Panc1 (cell line): ENCODE data around the gene CDH23. TPM values are rescaled to one million over a fixed set of nuclear protein-coding genes. Genes with fewer than 3 reads are reported as not detected.

Source experiments
- ATAC-seq: fragments of 200-7000 bp; cut with Tn5 transposase; 2 replicates; pipeline ENCODE4 v1.9.1; 2020; ENCODE audit warnings: mild to moderate bottlenecking, moderate library complexity
- BruUV-seq: library from RNA; stranded (reverse); fragments of 400-500 nt; replicated peaks from 2 replicates; lab custom pipeline; 2021; lab: Mats Ljungman, UMichigan
- CTCF ChIA-PET: fragments of 300-600 bp; sonication (Branson Sonifier 250); formaldehyde crosslinking; loops from one replicate; lab custom pipeline; 2022; ENCODE audit warnings: antibody characterized with exemption; lab: Charles Lee
- POLR2A ChIA-PET: fragments of 300-600 bp; sonication (Branson Sonifier 250); formaldehyde crosslinking; loops from one replicate; lab custom pipeline; 2022; ENCODE audit warnings: antibody characterized with exemption; lab: Charles Lee
- DNase-seq: peaks from one replicate; pipeline ENCODE4 v3.0.0-alpha.2; 2010; ENCODE audit warnings: low read depth, low spot score
- H3K27ac ChIP-seq: 2 replicates; pipeline ENCODE4 v1.5.1; 2011; ENCODE audit warnings: mild to moderate bottlenecking, low read length, inconsistent platforms
- H3K27me3 ChIP-seq: fragments of 200-500 bp; sonication (Bioruptor generic); 2 replicates; pipeline ENCODE4 v1.6.0; 2014; ENCODE audit warnings: low read length, inconsistent platforms; ENCODE audit not compliant: control insufficient read depth, insufficient read depth
- H3K36me3 ChIP-seq: fragments of 200-500 bp; sonication (Bioruptor generic); 2 replicates; pipeline ENCODE4 v1.5.1; 2014; ENCODE audit warnings: inconsistent platforms, mild to moderate bottlenecking, low read length, moderate library complexity; ENCODE audit not compliant: control insufficient read depth, insufficient read depth
- H3K4me1 ChIP-seq: 2 replicates; pipeline ENCODE4 v1.5.1; 2011; ENCODE audit warnings: inconsistent platforms, mild to moderate bottlenecking, low read length, moderate library complexity; ENCODE audit not compliant: control insufficient read depth, insufficient read depth
- H3K4me3 ChIP-seq, 2 experiments: 2 replicates each; pipeline ENCODE4 v1.5.1; 2011 to 2012; ENCODE audit warnings: low read depth in 2 of 2, low read length in 2 of 2, mild to moderate bottlenecking in 2 of 2, inconsistent platforms in 1 of 2, moderate library complexity in 1 of 2
- H3K9me3 ChIP-seq: fragments of 200-500 bp; sonication (Bioruptor generic); 2 replicates; pipeline ENCODE4 v1.5.1; 2014; ENCODE audit warnings: low read depth, mild to moderate bottlenecking, inconsistent platforms, low read length, moderate library complexity; ENCODE audit not compliant: control insufficient read depth, insufficient read depth
- CTCF ChIP-seq: fragments of 450-650 bp; IDR thresholded peaks from 2 replicates; pipeline ENCODE4 v1.5.1; 2017; ENCODE audit warnings: mild to moderate bottlenecking
- POLR2AphosphoS5 ChIP-seq: IDR thresholded peaks from 2 replicates; pipeline ENCODE4 v1.6.1; 2012; ENCODE audit warnings: mild to moderate bottlenecking, low read depth, low read length, moderate library complexity
- REST ChIP-seq, 2 experiments: IDR thresholded peaks; 2 replicates each; pipeline ENCODE4 v1.6.1; 2011 to 2012; ENCODE audit warnings: low read depth in 2 of 2, control low read depth in 1 of 2, low read length in 1 of 2, mild to moderate bottlenecking in 1 of 2, moderate library complexity in 1 of 2; ENCODE audit not compliant: insufficient read depth in 1 of 2
- SIN3A ChIP-seq: IDR thresholded peaks from 2 replicates; pipeline ENCODE4 v1.6.1; 2012; ENCODE audit warnings: low read depth, mild to moderate bottlenecking, low read length, moderate library complexity, borderline replicate concordance; ENCODE audit not compliant: insufficient read depth
- TCF7L2 ChIP-seq: IDR thresholded peaks from 2 replicates; pipeline ENCODE4 v1.6.1; 2011; ENCODE audit warnings: mild to moderate bottlenecking, low read depth, low read length, inconsistent platforms
- in situ Hi-C: cut with HindIII; loops from 2 replicates; pipeline ENCODE4 v1.10.0; 2016; ENCODE audit warnings: low sequenced_read_pairs, low pct_unique_long_range_greater_than_20kb
- intact Hi-C: fragments of 100-400 bp; cut with micrococcal nuclease; formaldehyde crosslinking; loops from one replicate; pipeline ENCODE4 v1.10.0; 2022; ENCODE audit not compliant: unreplicated experiment
- total RNA-seq: library from RNA; stranded (reverse); gene quantifications from one replicate; pipeline ENCODE4 v1.2.1, GENCODE V29; 2021; ENCODE audit not compliant: unreplicated experiment

Gene CDH23
- total RNA-seq, 1 experiment from 2014 or later: 2.7 TPM

DNA sequence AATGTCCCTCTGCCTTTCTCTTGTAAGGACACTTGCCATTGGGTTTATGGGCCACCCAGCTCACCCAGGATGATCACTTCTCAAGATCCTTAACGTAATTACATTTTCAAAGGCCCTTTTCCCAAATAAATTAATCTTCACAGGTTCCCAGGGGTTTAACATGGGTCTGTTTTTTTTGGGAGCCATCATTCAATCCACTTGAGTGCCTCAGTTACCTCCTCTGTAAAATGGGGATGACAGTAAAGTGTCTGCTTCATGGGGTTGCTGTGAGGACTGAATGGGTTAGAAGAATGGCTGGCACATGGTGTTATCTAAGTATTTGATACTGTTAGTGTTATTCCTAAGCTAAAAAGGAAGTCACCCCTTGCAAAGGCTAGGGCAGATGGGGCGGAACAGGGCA lies 315.4 kb downstream of the CDH23 start:
- TF ChIP-seq TCF7L2: no peak
- TF ChIP-seq SIN3A: no peak
- TF ChIP-seq CTCF: no peak
- no peak for TF ChIP-seq POLR2AphosphoS5
- no peak for TF ChIP-seq REST (IDR thresholded peaks at IDR 0.05; ENCODE audit: insufficient read depth in 1 of 2, low read depth in 2 of 2, low read length in 1 of 2)
- no TSS peak for BruUV-seq
- Histone ChIP-seq H3K4me3 (no peak overlapping the region), H3K36me3 (no peaks in the 10 kb centered on the region), H3K4me1 (peaks cover 9% of the 10 kb centered on the region), H3K27ac (no peak overlapping the region), H3K27me3 (no peaks in the 10 kb centered on the region), H3K9me3 (no peaks in the 10 kb centered on the region)
- ATAC-seq (no peak), DNase-seq (no peak)
- in situ Hi-C loops (no loop called here), intact Hi-C loops (no loop called here)
- CTCF ChIA-PET: no interaction called here
- POLR2A ChIA-PET: interaction anchor here (0.6 kb wide), 1 partner anchor 1112 kb away, joined by 8 read pairs; no protein-coding TSS in a partner anchor

- BruUV-seq: no TSS peak
- in situ Hi-C loops: no loop called here
- intact Hi-C loops: no loop called here
These were observed 315.9 kb downstream of the CDH23 start for GRCh38 chr10:71712572-71713134.

More at GRCh38 chr10:71712572-71713134, 315.9 kb downstream of the CDH23 start:
- ChIA-PET POLR2A (no interaction called here), CTCF (interaction anchor here (0.6 kb wide), 1 partner anchor 693 kb away, joined by 4 read pairs; no protein-coding TSS in a partner anchor)
- Histone ChIP-seq H3K9me3 (no peaks in the 10 kb centered on the region), H3K27me3 (no peaks in the 10 kb centered on the region), H3K36me3 (no peaks in the 10 kb centered on the region), H3K4me1 (peaks cover 9% of the 10 kb centered on the region), H3K4me3 (no peak overlapping the region), H3K27ac (no peak overlapping the region)
- TF ChIP-seq SIN3A: no peak
- no peak for ATAC-seq
- no peak for DNase-seq
